ENCODE measurements around the gene MRPL54. TPM values are rescaled to one million over a fixed set of nuclear protein-coding genes. Genes with fewer than 3 reads are reported as not detected.
A peak's percentile ranks its signal among the peaks of the same experiment; 100 is the strongest.

MRPL54 gene
- total RNA-seq, 1 experiment from 2014 or later = 73.9 TPM

DNA sequence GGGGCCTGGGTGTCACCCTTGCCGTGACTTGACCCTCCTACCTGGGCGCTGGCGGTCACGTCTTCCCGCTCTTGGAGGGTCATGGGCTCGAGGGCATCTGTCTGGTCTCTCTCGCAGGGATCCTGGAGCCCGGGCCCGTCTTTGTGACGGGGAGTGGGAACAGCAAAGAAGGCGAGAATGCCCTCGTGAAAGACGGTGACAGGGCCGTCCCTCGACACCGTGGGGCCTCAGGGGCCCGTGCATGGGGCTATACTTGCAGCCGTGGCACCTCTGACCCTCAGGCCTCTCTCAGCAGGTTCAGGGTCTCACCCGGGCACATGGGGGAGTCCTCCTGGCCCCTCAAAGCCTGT lies 44.6 kb downstream of the MRPL54 start:
- Histone ChIP-seq H3K36me3 (ENCODE audit: low read depth, low read length) (no peaks in the 10 kb centered on the region), H3F3A (ENCODE audit: low read length, unreplicated experiment) (no peaks in the 10 kb centered on the region), H3K9ac (ENCODE audit: low read length) (no peak overlapping the region), H3K27ac (ENCODE audit: low read length) (no peak overlapping the region), H3K4me1 (ENCODE audit: insufficient read depth, low read length) (no peaks in the 10 kb centered on the region), H2AFZ (ENCODE audit: low read length) (no peak overlapping the region), H3K9me3 (ENCODE audit: low read length) (no peaks in the 10 kb centered on the region), H3K27me3 (ENCODE audit: low read length) (no peaks in the 10 kb centered on the region), H3K79me2 (ENCODE audit: low read length) (no peaks in the 10 kb centered on the region), H4K20me1 (ENCODE audit: low read length) (no peaks in the 10 kb centered on the region), H3K9me2 (replicated peaks; ENCODE audit: low read length) (no peaks in the 10 kb centered on the region), H3K4me3 (ENCODE audit: low read length) (no peak overlapping the region), H3K4me2 (ENCODE audit: low read length) (no peak overlapping the region)
- CTCF ChIA-PET = no interaction called here
- POLR2A ChIA-PET (ENCODE audit: unreplicated experiment) = no interaction called here
- intact Hi-C loops (cut with micrococcal nuclease) = no loop called here
- no peak for TF ChIP-seq EZH2 (IDR thresholded peaks at IDR 0.05; ENCODE audit: low read length, unreplicated experiment)
- no peak for TF ChIP-seq EZH2phosphoT487 (IDR thresholded peaks at IDR 0.05; ENCODE audit: borderline replicate concordance, low read length)
- TF ChIP-seq, protein P1, sequence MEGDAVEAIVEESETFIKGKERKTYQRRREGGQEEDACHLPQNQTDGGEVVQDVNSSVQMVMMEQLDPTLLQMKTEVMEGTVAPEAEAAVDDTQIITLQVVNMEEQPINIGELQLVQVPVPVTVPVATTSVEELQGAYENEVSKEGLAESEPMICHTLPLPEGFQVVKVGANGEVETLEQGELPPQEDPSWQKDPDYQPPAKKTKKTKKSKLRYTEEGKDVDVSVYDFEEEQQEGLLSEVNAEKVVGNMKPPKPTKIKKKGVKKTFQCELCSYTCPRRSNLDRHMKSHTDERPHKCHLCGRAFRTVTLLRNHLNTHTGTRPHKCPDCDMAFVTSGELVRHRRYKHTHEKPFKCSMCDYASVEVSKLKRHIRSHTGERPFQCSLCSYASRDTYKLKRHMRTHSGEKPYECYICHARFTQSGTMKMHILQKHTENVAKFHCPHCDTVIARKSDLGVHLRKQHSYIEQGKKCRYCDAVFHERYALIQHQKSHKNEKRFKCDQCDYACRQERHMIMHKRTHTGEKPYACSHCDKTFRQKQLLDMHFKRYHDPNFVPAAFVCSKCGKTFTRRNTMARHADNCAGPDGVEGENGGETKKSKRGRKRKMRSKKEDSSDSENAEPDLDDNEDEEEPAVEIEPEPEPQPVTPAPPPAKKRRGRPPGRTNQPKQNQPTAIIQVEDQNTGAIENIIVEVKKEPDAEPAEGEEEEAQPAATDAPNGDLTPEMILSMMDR (conservative IDR thresholded peaks at IDR 0.05; ENCODE audit: low read depth, low read length) = no peak
- BruUV-seq (replicated peaks) = no TSS peak
- no peak for ATAC-seq
- no peak for DNase-seq

DNA sequence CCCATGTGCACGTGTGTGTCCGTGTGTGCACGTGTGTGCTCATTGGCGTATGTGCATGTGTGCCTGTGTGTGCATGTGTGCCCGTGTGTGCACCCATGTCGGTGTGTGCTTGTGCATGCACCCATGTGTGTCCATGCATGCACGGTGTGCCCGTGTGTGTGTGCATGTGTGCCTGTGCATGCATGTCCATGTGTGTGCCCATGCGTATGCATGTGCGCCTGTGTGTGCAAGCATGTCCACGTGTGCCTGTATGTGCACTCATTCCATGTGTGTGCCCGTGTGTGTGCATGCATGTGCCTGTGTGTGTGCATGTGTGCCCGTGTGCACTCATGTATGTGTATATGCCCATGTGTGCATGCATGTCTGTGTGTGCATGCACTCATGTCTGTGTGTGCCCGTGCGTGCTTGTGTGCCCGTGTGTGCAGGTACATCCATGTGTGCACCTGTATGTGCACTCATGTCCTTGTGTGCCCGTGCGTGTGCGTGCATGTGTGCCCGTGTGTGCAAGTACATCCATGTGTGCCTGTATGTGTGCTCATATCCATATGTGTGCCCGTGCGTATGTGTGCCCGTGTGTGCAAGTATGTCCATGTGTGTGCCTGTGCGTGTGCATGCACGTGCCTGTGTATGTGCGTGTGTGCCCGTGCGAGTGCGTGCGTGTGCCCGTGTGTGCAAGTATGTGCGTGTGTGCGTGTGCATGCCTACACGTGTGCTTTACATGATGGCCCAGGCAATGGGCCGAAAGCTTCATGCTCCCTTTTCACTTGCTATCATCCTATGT lies 45.3 kb downstream of the MRPL54 start:
- H3F3A ChIP-seq (ENCODE audit: low read length, unreplicated experiment) = no peaks in the 10 kb centered on the region
- H3K27ac ChIP-seq (ENCODE audit: low read length) = no peak overlapping the region
- TF ChIP-seq, protein P1 (conservative IDR thresholded peaks at IDR 0.05; ENCODE audit: low read depth, low read length) = no peak
- no peak for TF ChIP-seq EZH2phosphoT487 (IDR thresholded peaks at IDR 0.05; ENCODE audit: borderline replicate concordance, low read length)
- TF ChIP-seq EZH2 (IDR thresholded peaks at IDR 0.05; ENCODE audit: low read length, unreplicated experiment) = no peak
- H3K79me2 ChIP-seq (ENCODE audit: low read length) = no peaks in the 10 kb centered on the region
- no peaks in the 10 kb centered on the region for H3K27me3 ChIP-seq (ENCODE audit: low read length)
- H3K4me3 ChIP-seq (ENCODE audit: low read length) = no peak overlapping the region
- ChIA-PET CTCF (no interaction called here), POLR2A (ENCODE audit: unreplicated experiment) (no interaction called here)
- H3K9me3 ChIP-seq (ENCODE audit: low read length) = no peaks in the 10 kb centered on the region
- intact Hi-C loops (cut with micrococcal nuclease) = no loop called here
- no peak overlapping the region for H3K9ac ChIP-seq (ENCODE audit: low read length)
- no peaks in the 10 kb centered on the region for H3K36me3 ChIP-seq (ENCODE audit: low read depth, low read length)
- DNase-seq (no peak), ATAC-seq (no peak)
- H3K4me2 ChIP-seq (ENCODE audit: low read length) = no peak overlapping the region
- H3K4me1 ChIP-seq (ENCODE audit: insufficient read depth, low read length) = no peaks in the 10 kb centered on the region
- H4K20me1 ChIP-seq (ENCODE audit: low read length) = no peaks in the 10 kb centered on the region
- no peaks in the 10 kb centered on the region for H3K9me2 ChIP-seq (replicated peaks; ENCODE audit: low read length)
- no TSS peak for BruUV-seq (replicated peaks)
- no peak overlapping the region for H2AFZ ChIP-seq (ENCODE audit: low read length)

DNA sequence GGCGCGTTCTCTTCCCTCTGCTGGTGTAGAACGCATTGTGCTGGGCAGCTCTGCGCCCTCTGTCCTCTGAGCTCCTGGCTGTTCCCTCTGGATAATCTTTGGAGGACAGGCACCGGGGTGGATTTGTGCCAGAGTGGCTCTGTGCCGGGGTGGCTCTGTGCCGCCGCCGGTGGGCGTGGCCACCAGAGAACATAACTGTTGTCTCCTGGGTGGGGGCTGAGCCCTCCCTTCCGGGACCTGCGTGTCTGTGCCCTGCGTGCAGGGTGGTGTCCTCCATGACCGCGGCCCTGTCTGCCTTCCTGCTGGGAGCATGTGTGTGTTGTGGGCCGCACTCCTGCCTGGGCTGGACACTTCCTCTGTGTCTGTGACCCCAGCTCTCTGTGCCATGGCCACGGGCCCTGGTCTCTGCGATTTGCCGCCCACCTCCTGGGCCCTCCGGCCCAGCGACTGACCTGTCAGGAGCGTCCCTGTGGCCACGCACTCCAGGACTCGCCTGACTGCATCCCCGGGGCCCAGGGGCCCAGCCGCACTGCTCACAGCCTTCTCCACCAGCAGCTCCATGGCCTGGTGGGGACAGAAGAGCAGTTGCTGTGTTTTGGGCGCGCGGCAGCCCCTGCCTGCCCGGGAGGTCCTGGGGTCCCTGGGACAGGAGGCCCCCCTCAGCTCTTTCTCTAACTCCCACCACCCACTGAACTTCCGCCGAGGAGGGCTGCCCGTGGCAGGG lies 46.1 kb downstream of the MRPL54 start:
- H3K27ac ChIP-seq (ENCODE audit: low read length) = no peak overlapping the region
- peak overlapping the region; percentile 57 for H3K4me2 ChIP-seq (ENCODE audit: low read length)
- H3K79me2 ChIP-seq (ENCODE audit: low read length) = no peaks in the 10 kb centered on the region
- no peaks in the 10 kb centered on the region for H3K9me3 ChIP-seq (ENCODE audit: low read length)
- no TSS peak for BruUV-seq (replicated peaks)
- ChIA-PET POLR2A (ENCODE audit: unreplicated experiment) (no interaction called here), CTCF (no interaction called here)
- no peaks in the 10 kb centered on the region for H3K9me2 ChIP-seq (replicated peaks; ENCODE audit: low read length)
- intact Hi-C loops (cut with micrococcal nuclease) = no loop called here
- H3K4me3 ChIP-seq (ENCODE audit: low read length) = no peak overlapping the region
- no peaks in the 10 kb centered on the region for H4K20me1 ChIP-seq (ENCODE audit: low read length)
- no peaks in the 10 kb centered on the region for H3F3A ChIP-seq (ENCODE audit: low read length, unreplicated experiment)
- H3K9ac ChIP-seq (ENCODE audit: low read length) = no peak overlapping the region
- no peaks in the 10 kb centered on the region for H3K27me3 ChIP-seq (ENCODE audit: low read length)
- H3K36me3 ChIP-seq (ENCODE audit: low read depth, low read length) = no peaks in the 10 kb centered on the region
- H2AFZ ChIP-seq (ENCODE audit: low read length) = no peak overlapping the region
- H3K4me1 ChIP-seq (ENCODE audit: insufficient read depth, low read length) = no peaks in the 10 kb centered on the region
- TF ChIP-seq EZH2phosphoT487 (IDR thresholded peaks at IDR 0.05; ENCODE audit: borderline replicate concordance, low read length) (no peak), EZH2 (IDR thresholded peaks at IDR 0.05; ENCODE audit: low read length, unreplicated experiment) (no peak)
- TF ChIP-seq, protein P1 (conservative IDR thresholded peaks at IDR 0.05; ENCODE audit: low read depth, low read length) = no peak
- no peak for DNase-seq
- ATAC-seq = no peak

Measured in PC-3 (cell line).